ENCODE results near the gene NEK1.
"Not testable (repeated sequence)": the region's sequence is repeated elsewhere in the genome, so short reads cannot be mapped to it uniquely, and the experiment has no call there.

DNA sequence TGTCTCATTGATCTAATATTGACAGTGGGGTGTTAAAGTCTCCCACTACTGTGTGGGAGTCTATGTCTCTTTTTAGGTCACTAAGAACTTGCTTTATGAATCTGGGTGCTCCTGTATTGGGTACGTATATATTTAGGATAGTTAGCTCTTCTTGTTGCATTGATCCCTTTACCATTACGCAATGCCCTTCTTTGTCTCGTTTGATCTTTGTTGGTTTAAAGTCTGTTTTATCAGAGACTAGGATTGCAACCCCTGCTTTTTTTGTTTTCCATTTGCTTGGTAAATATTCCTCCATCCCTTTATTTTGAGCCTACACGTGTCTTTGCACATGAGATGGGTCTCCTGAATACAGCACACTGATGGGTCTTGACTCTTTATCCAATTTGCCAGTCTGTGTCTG is 65.8 kb downstream of the NEK1 start:
- TF ChIP-seq, protein P1, sequence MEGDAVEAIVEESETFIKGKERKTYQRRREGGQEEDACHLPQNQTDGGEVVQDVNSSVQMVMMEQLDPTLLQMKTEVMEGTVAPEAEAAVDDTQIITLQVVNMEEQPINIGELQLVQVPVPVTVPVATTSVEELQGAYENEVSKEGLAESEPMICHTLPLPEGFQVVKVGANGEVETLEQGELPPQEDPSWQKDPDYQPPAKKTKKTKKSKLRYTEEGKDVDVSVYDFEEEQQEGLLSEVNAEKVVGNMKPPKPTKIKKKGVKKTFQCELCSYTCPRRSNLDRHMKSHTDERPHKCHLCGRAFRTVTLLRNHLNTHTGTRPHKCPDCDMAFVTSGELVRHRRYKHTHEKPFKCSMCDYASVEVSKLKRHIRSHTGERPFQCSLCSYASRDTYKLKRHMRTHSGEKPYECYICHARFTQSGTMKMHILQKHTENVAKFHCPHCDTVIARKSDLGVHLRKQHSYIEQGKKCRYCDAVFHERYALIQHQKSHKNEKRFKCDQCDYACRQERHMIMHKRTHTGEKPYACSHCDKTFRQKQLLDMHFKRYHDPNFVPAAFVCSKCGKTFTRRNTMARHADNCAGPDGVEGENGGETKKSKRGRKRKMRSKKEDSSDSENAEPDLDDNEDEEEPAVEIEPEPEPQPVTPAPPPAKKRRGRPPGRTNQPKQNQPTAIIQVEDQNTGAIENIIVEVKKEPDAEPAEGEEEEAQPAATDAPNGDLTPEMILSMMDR (IDR thresholded peaks at IDR 0.05; ENCODE audit: insufficient read depth, low read depth, low read length): not testable (repeated sequence)
- not testable (repeated sequence) for TF ChIP-seq EZH2 (IDR thresholded peaks at IDR 0.05; ENCODE audit: insufficient read depth, low read length)

Measured in astrocyte (in vitro differentiated cells and primary cell).